ENCODE results near the gene KAZN. TPM values are rescaled to one million over a fixed set of nuclear protein-coding genes. Genes with fewer than 3 reads are reported as not detected.
A peak's percentile ranks its signal among the peaks of the same experiment; 100 is the strongest.

The KAZN gene
- total and polyA plus RNA-seq, 2 of the 8 experiments (the other 6 are each of a cell fraction or from before 2014, with no cell fraction given): 3.7 to 11.8 TPM

- Histone ChIP-seq H3K9ac (replicated peaks in 1 of 4; ENCODE audit: extremely low read depth in 1 of 4, low read depth in 3 of 4, low read length in 3 of 4) (no peak overlapping the region), H2AFZ (ENCODE audit: low read length) (no peak overlapping the region)
Observed at GRCh38 chr1:14561014-14561693, 37.3 kb upstream of the KAZN start.

More at GRCh38 chr1:14561014-14561693, 37.3 kb upstream of the KAZN start:
- no peak for TF ChIP-seq SP2 (IDR thresholded peaks at IDR 0.05; ENCODE audit: low read length)
- Histone ChIP-seq H2AK5ac (ENCODE audit: low read depth, low read length) (0 out of 2 replicates have a peak overlapping the region, but pooled peaks have one; percentile 46), H2BK12ac (ENCODE audit: low read depth, low read length) (no peak overlapping the region), H3K27me3 (replicated peaks in 1 of 4; ENCODE audit: control insufficient read depth in 3 of 4, extremely low read depth in 1 of 4, insufficient read depth in 3 of 4, low read length in 3 of 4) (no peaks in the 10 kb centered on the region), H4K91ac (replicated peaks; ENCODE audit: insufficient read length, low read length) (no peak overlapping the region), H3K36me3 (ENCODE audit: control insufficient read depth in 2 of 4, insufficient read depth in 4 of 4, low read length in 3 of 4) (no peaks in the 10 kb centered on the region), H3K4me3 (ENCODE audit: extremely low read depth in 1 of 4, insufficient read depth in 2 of 4, low read depth in 3 of 4, low read length in 4 of 4) (no peak overlapping the region), H2BK15ac (ENCODE audit: low read length) (no peak overlapping the region), H3K23me2 (ENCODE audit: low read depth, low read length) (peaks cover 2% of the 10 kb centered on the region; the same call in 1 of the 2 replicates), H3K14ac (ENCODE audit: insufficient read length) (no peak overlapping the region), H3K18ac (ENCODE audit: extremely low read depth, low read length) (no peak overlapping the region), H3K27ac (ENCODE audit: low read depth, low read length) (no peak overlapping the region), H3K79me2 (ENCODE audit: control insufficient read depth in 1 of 2, insufficient read depth in 2 of 2, low read length in 2 of 2) (no peaks in the 10 kb centered on the region), H3K23ac (ENCODE audit: insufficient read length) (no peak overlapping the region), H3K4ac (replicated peaks; ENCODE audit: insufficient read length, low read depth, low read length) (no peak overlapping the region), H3K79me1 (ENCODE audit: low read depth, low read length) (no peaks in the 10 kb centered on the region), H2BK120ac (replicated peaks; ENCODE audit: low read depth, low read length) (no peak overlapping the region), H3K56ac (replicated peaks; ENCODE audit: insufficient read length, low read depth, low read length) (no peak overlapping the region), H4K5ac (ENCODE audit: insufficient read length, low read depth, low read length) (no peak overlapping the region), H4K8ac (ENCODE audit: extremely low read depth, insufficient read depth, low read length) (no peak overlapping the region), H3K4me1 (replicated peaks in 1 of 4; ENCODE audit: control insufficient read depth in 3 of 4, insufficient read depth in 4 of 4, low read length in 3 of 4) (no peaks in the 10 kb centered on the region), H4K20me1 (replicated peaks in 1 of 2; ENCODE audit: control insufficient read depth in 1 of 2, insufficient read depth in 2 of 2, low read length in 2 of 2) (no peaks in the 10 kb centered on the region), H3K9me3 (ENCODE audit: insufficient read depth in 2 of 2, low read depth in 1 of 2, low read length in 1 of 2) (no peaks in the 10 kb centered on the region), H2BK5ac (ENCODE audit: low read depth, low read length) (no peak overlapping the region), H3K4me2 (ENCODE audit: insufficient read depth in 1 of 2, low read depth in 2 of 2, low read length in 2 of 2) (no peak overlapping the region), H2BK20ac (ENCODE audit: low read length) (no peak overlapping the region)
- DNase-seq (ENCODE audit: low read depth in 1 of 2, low spot score in 2 of 2) (no peak), FAIRE-seq (no peak)
- WGBS, 2 experiments (ENCODE audit: extremely low coverage in 1 of 2, insufficient coverage in 1 of 2, insufficient read length in 1 of 2, insufficient replicate concordance in 2 of 2, low coverage in 1 of 2, low lambda C conversion rate in 2 of 2, missing lambda C conversion rate in 1 of 2): 80% methylated on average over 8 of the region's 8 CpGs; no CpG with 5 or more reads in 1 of the 2 experiments
- POLR2A ChIA-PET (ENCODE audit: partially characterized antibody): no interaction called here
- CTCF ChIA-PET (ENCODE audit: partially characterized antibody): interaction anchor here (0.8 to 2.6 kb wide), 6 partner anchors 11 to 711 kb away, joined by 3 to 17 read pairs (median 4); no protein-coding TSS in a partner anchor
